Measurements from ENCODE around the gene ZNF280C.

DNA sequence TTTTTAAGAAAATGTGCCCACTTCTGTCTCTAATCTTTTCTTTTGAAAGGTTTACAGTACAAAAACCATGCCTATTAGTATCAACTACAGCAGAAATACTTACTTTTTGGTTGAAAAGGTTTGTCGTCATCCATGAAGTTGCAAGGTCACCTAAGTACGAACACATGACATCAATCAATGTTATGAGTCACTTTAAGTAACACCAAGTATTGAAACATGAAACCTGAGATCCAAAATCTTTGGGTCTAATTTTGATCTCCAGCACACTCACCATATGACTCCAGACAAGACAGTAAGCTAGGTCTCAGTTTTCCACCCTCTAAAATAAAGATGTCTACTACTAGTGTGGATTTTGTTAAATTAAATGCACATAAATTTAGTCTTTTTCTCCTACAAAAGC lies 8.4 kb downstream of the ZNF280C start:
- TF ChIP-seq ZNF394 (tag by site-specific recombination; IDR thresholded peaks at IDR 0.05; ENCODE audit: borderline replicate concordance) (no peak), ZNF248 (tag by site-specific recombination; IDR thresholded peaks at IDR 0.05) (no peak), ZBTB7A (tag by site-specific recombination; IDR thresholded peaks at IDR 0.05; ENCODE audit: low read depth) (no peak), KLF8 (tag by site-specific recombination; IDR thresholded peaks at IDR 0.05) (no peak)
- TF ChIP-seq, protein P1, sequence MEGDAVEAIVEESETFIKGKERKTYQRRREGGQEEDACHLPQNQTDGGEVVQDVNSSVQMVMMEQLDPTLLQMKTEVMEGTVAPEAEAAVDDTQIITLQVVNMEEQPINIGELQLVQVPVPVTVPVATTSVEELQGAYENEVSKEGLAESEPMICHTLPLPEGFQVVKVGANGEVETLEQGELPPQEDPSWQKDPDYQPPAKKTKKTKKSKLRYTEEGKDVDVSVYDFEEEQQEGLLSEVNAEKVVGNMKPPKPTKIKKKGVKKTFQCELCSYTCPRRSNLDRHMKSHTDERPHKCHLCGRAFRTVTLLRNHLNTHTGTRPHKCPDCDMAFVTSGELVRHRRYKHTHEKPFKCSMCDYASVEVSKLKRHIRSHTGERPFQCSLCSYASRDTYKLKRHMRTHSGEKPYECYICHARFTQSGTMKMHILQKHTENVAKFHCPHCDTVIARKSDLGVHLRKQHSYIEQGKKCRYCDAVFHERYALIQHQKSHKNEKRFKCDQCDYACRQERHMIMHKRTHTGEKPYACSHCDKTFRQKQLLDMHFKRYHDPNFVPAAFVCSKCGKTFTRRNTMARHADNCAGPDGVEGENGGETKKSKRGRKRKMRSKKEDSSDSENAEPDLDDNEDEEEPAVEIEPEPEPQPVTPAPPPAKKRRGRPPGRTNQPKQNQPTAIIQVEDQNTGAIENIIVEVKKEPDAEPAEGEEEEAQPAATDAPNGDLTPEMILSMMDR (tag by site-specific recombination; IDR thresholded peaks at IDR 0.05) = no peak
- TF ChIP-seq, protein P2, sequence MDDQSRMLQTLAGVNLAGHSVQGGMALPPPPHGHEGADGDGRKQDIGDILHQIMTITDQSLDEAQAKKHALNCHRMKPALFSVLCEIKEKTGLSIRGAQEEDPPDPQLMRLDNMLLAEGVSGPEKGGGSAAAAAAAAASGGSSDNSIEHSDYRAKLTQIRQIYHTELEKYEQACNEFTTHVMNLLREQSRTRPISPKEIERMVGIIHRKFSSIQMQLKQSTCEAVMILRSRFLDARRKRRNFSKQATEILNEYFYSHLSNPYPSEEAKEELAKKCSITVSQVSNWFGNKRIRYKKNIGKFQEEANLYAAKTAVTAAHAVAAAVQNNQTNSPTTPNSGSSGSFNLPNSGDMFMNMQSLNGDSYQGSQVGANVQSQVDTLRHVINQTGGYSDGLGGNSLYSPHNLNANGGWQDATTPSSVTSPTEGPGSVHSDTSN (CRISPR knock-in tag; IDR thresholded peaks at IDR 0.05) = no peak

Measured in HEK293 (cell line).